HCEC 1CT (cell line): ENCODE results near the gene PKP4.

Experiments
- DNase-seq: peaks from one replicate; pipeline ENCODE4 v3.0.0-alpha.2; 2017

PKP4 gene

DNA sequence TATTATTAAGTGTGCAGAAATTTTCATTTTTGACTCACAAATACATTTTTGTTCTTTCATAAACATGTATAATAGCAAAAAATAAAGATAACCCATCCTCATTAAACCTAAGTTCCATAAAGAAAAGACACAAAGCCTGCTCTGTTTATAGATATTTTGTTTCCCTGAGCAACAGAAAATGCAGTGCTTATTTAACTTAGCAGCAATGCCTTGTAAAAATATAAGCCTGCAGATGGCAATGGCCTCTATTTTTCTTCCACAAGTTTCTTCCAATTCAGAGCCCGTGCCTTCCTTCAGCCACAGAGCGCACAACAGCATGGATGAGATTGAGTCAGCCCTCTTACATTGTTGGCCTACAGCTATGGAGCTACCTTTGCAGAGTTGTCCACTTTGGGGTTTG lies 43.6 kb downstream of the PKP4 start:
- DNase-seq = no peak

DNA sequence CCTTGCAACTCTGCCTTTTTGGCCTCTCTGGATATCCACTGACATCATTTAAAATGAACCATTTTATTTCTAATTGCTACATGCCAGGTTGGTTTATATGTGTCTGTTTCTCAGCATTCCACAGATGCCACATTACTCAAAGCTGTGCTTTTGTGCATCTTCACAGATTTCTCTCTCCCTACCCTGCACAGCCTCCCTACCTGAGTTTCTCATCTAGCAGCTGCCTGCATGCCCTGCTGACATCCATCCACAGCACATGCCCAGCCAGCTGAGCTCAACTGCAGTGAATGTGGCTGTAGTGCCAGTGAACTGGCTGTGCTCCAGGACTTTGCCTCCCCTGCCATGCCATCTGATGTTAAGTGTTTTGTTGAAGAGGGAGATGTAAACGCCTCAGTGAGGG lies 44.5 kb downstream of the PKP4 start:
- no peak for DNase-seq

DNA sequence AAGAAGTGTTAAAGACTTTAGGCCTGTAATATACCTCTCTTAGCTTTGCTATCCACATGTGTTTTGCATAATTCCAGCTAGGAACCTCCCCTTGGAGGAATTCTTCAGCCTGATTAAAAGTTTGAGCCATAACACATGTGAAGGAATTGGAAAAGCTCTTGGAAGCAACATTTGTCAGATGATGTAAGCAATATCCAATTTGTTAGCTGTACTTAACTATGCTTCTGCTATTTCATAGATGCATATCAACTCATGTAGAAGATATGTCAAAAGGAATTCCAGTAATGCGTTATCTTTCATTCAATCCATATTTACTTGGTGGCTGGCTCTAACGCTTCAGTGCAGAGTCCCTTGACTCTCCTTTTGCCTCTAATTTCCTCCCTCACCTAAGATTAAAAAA lies 46.2 kb downstream of the PKP4 start:
- DNase-seq = peak; percentile 87

DNA sequence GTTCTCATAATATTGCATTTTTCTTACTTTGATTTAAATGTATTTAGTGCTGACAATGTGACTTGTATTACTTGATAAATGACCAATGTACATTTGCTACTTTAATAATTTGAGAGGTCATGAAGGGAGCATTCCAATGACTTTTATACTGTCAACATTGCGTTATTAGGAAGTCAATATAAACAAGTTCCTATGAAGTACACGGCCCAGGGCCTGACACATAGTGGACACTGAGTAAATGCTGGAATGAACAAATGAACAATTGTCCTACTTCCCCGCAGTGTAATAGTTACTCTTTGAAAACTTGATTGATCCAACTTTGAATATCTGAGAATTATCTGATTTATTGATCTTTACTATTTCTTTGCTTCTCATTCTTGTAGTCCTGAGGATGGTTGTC lies 47.3 kb downstream of the PKP4 start:
- no peak for DNase-seq

DNA sequence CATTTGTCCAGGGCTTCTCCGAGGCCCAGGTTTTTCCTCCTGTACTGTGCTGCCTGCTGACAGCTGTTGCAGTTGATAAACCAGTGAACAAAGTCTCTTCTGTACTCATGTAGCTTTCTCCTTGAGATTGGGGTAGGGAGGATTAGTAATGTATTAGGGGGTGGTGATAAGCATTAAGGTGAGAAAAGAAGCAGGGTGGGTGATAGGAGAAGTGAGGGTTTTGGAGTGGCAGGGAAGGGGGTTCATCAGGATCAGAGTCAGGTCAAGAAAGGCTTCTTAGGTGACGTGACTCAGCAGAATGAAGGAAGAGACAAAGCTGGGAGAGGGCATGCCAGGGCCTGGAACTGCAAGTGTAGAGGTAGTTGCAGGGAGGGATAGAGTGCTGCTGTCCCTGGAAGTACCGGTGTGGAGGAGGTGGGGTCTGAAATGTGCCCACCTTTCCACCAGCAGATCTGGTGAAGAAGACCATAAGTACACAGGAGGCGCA lies 48.7 kb downstream of the PKP4 start:
- no peak for DNase-seq

DNA sequence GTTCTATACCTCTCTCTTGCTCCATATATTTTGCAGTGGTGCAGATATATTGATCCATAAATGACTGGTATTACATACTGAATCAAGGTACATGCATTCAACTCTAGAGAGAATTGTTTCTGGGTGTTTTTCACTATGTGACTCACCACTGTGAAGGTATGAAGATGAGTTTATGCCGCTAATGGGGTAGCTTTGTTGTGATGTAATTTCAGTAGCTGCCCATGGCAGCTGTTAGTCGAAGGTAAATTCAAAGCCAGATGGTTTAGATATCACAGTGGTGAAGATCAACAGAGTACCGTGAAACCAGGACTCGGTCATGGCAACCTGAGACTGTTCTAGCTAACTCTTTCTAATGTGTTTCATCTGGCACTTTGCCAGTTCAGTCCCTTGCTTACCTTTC lies 50.4 kb downstream of the PKP4 start:
- no peak for DNase-seq

DNA sequence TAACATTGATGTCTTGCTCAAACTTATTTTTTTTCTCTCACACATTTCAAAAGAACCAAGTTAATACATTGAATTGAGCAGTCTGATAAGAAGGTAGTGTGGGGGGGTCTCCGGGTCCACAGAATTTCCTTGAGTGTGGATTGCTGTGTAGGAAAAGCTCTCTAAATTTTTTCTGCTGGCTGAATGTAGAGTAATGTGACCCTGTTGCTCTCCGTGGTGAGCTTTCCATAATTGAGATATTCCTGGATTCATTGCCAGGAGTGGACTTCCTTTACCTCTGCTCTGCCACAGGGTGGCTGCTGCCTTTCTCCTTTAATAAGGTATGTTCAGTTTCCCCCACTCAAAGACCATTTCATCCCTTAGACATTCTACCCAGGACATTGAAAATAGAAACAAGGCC lies 50.9 kb downstream of the PKP4 start:
- no peak for DNase-seq

DNA sequence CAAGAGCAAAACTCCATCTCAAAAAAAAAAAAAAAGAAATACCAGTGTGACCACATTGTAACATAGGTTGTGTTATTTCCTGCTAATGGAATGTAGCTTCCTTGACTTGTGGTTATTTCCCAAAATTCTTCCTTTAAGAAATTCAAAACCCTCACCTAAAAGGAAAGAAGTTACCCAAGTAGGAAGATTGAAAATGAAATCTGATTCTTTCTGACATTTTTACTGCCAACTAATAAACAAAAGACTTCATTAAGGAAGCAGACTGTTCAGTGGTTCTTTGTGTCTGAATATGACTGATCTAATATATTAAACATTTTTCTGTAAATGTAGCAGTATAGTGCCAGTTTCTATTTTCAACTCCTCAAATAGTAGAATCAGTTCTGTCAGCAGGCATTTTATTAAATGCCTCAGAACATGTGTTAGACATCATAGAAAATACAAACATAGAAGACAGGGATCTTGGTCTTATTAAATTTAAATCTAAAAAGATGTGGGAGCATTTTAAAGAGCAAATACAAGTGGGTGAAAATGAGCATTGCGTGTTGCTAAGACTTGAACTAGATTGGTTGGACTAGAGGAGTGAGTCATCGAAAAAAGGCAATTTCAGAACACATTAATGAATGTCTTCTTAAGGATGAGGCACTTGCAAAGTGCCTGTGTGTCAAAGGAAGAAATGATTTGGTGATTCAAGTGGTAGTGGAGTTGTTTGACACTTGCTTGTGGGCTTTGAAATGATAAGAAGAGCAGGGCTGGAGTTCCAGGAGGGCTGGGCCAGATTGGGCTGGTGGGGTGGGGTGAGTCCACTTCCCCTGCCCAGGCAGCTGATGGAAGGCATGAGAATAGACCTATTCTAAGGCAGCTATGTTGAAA lies 53.4 kb downstream of the PKP4 start:
- peak; percentile 68 for DNase-seq

DNA sequence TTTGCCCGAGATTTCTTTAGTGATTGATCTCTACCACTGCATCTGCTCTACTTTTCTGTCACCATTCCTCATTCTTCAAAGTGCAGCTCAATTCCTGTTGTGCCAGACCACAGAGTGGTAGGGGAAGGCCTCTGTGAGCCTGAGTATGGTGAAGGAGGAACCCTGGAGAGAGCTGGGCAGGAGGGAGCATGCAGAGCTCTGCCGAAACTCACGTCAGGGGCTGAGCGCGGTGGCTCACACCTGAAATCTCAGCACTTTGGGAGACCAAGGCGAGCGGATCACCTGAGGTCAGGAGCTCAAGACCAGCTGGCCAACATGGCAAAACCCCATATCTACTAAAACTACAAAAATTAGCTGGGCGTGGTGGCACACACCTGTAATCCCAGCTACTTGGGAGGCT lies 54.1 kb downstream of the PKP4 start:
- no peak for DNase-seq

DNA sequence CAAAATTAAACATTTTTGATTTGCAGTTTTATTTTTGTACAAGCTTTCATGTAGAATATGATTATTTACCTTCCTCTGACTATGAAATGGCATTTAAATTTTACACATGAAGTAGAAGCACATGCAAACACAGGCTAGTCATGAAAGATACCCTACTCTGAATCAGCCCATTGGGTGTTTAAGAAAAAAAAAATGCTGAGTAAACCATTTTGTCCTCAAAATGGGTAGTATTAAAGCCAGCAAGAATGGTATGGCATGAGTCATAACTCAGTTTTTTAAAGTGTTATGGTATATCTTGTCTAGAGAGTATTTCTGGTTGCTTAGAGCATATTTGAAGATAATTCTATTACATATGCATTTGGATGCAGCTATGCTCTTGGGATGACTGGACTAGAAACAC lies 55.0 kb downstream of the PKP4 start:
- DNase-seq = no peak

DNA sequence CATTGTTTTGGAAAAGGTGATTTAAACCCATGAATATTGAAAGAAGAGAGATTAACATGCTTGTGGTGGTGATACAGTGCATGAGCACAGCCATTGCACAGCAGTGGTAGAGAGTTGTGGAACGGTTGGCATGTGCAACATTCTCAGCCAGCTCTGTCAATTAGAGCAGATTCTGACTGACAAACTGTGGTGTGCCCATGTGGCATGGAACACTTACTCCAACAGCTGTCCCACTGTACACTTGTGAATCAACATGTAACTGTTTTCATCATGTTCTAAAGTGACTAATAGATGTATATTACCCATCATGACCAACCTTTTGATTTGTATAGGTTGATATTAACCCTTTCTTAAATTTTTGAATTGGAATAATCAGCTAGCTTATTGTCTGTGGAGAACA lies 55.6 kb downstream of the PKP4 start:
- DNase-seq = no peak

DNA sequence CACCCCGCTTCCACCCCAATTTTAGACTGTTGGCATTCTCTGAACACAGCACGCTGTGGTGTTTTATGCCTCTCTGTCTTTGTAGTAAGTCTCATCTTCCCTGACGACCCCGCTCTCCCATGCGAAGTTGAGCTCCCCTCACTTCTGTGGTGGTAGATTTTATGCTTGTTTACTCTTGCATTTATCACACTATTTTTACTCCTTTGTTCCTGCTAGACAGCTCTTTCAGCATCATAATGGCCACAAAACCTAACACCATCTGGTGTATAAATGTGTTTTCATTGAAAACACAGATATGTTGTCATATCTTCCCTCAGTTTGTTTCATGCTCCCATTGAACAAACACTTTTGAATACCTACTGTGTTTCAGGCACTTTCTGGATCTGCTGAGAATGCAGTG lies 57.1 kb downstream of the PKP4 start:
- DNase-seq = no peak

DNA sequence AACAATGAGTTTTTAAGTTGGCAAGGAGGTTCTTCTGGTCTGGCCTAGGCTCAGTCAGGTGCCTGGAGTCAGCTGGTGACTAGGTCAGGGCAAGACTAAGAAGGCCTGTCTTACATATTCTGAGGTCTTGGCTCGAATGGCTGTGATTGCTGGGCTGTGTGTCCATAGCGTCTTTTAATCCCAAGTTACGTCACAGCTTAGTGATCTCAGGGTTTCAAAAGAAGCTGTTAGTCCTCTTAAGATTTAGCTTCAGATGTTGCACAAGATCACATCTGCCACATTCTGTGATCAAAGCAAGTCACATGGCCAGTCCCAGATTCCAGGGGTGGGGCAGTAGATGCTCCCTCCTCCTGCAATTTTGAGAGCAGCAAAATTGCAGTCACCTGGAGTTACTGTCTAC lies 61.3 kb downstream of the PKP4 start:
- DNase-seq = peak; percentile 68

DNA sequence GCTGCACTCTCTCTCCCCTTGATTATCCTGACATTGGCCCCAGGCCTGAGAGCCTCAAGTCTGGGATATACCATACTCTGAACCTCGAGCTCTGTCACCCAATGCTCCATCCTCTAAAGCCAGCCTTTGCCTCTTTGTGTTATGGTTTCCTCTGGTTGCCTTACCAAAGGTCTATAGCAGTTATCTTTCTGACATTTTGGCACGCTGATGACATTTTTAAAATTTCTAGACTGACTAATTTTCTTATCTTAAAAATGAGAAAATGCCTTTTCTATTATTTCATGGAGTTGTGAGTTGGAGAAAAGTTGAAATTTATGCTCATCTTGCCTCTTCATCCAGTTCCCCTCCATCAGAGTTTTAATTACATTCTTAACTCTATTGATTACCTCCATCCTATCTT lies 62.7 kb downstream of the PKP4 start:
- DNase-seq = no peak

DNA sequence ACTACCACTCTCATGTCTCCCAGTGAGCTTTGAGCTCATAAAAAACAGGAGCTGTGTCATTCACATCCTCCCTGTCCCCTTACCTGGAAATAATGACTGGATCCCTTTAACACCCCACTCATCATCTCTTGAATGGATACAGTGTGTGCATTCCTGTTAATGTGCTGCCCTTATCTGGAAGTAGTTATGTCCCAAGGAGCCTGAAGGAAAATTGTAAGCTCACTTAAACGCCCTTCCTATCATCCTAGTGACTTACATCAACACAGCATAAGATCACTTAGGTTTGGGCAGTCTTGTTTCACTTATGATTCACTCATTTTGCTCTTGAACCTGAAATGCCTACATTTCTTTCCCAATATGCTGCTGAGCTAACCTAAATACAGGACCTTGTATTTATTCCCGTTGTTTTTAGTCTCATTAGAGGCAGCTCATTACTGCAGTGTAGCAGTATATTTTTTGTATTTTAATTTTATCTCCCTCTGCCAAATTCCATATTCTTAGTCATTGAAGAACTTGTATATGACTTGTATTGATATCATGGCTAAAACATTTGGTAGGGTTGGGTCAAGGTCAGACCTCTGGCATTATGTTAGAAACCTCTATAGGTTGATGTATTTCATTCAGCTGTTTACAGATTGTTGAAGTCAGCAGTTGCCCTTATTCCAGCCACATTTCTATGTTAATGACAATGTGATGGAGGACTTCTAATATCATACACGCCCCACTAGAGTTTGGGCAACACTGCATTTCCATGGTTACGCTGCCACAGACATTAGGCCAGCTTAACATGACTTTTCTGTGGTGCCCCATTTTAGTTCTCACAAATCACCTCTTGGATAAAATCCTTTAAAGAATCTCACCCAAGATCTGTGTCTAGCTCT lies 72.9 kb downstream of the PKP4 start:
- peak; percentile 72 for DNase-seq

DNA sequence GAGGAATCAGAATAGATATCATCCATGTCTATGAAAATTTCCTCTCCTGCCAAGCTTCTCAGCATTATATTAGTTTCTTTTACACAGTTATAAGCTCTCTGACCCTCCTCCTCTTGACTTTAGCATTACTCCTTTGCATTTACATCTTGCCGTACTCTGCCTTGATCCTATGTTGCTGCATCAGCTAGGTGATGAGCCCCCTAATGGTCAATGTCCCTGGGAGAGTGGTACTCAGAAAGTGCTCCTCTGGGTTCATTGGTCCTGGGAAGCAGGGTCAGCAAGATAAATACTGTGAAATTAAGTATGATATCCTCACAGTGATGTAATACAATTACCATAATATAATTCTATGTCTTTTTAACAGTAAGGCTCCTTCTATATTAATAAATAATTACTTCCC lies 74.1 kb downstream of the PKP4 start:
- DNase-seq = no peak

DNA sequence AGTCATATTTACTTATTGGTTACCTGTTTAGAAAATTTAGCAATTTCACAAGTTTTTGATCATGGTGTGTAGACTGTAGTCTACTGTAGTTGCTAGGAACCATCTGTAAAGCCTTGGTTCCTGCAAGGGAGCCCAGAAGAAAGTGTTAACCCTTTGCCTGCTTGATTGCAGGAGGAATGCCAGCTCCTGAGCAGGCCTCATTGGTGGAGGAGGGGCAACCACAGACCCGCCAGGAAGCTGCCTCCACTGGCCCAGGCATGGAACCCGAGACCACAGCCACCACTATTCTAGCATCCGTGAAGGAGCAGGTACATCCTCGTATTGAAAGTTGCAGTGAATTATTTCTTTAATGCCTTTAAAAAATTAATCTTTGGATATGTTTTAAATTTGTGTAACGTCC lies 76.3 kb downstream of the PKP4 start:
- no peak for DNase-seq

DNA sequence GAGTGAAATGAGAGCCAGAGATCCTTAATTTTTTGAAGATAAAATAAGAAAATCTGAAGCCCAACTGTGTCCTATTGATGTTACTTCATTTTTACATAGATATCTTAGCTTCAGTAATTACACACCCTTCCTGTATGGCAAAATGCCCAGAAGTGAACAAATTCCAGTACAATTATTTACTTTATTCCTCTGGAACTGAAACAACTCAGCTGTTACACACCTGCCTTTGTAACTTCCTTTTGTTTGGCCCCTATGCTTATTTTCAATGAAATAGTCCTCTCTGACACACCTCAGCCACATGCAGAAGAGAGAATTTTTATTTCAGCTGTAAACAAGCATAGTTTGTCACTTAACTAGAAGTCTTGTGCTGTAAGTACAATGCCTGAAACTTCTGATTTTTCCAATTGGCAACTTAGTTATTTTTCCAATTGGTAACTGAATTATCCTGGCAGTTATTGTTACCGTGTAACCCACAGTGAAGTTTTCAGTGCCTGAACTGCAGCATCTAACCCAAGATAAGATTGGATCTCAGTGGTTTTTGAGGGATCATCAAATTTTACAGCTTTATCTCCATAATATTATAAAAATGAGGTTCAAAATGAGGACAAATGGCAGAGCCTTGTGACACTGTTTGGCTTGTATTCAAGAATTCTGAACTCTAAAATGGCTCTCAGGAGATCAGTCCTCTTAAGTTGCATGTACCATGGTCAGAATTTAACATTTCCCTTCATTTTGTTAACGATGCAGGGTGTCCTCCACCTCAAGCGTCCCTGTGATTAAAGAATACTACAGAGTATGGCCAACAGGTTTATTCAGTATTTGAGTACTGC lies 82.6 kb downstream of the PKP4 start:
- peak; percentile 82 for DNase-seq

DNA sequence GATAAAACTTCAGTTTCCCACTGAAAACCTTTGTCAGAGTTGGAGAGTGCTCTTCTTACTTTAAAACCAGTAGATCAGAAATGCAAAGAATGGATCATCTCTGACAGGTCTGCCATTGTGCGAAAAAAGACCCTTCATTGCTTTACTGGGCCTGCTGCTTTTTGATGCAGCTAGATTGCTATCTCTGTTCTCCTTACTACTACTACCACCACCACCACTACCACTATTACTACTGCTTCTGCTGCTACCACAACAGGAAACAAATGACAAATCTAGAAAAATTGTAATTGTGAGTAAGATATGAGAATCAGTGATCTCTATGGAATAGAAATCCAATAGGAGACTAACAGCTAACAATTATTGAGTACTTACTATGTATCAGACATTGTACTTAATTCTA lies 85.8 kb downstream of the PKP4 start:
- DNase-seq = no peak

DNA sequence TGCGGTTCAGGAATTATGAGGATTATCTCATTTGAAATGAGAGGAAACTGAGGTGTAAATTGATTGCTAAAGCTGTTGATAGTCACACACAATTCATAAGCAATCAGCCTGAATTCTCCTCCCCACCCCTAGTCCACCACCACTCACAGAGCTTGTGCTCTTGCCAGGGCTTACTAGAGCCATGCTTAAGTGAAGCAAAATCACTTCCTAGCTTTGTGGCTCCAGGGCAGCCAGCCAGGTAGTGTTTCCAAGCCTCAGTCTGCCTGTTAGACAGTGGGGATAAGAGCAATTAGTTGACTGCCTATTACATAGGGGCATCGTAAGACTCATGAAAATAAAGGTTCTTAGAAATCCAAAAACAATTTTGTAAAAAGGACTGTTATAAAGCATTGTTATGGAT lies 87.2 kb downstream of the PKP4 start:
- DNase-seq = no peak

DNA sequence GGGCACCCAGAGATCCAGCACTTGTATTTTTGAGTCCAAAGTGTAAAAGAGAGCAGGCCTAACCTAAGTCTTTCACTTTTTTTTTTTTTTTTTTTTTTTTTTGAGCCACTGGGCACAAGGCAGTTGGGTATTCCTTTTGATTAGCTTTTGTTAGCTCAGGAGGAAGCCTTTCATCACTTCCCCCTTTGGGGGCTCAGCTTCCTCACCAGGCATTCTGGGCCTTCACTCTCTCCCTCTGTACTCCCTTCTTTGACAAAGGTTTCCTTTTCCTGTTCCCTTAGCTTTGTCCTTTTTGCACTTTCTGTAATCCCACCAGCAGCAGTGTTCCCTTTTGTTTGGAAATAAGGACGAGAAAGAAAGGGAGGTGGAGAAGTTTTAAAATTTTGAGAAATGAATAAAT lies 88.2 kb downstream of the PKP4 start:
- no peak for DNase-seq

DNA sequence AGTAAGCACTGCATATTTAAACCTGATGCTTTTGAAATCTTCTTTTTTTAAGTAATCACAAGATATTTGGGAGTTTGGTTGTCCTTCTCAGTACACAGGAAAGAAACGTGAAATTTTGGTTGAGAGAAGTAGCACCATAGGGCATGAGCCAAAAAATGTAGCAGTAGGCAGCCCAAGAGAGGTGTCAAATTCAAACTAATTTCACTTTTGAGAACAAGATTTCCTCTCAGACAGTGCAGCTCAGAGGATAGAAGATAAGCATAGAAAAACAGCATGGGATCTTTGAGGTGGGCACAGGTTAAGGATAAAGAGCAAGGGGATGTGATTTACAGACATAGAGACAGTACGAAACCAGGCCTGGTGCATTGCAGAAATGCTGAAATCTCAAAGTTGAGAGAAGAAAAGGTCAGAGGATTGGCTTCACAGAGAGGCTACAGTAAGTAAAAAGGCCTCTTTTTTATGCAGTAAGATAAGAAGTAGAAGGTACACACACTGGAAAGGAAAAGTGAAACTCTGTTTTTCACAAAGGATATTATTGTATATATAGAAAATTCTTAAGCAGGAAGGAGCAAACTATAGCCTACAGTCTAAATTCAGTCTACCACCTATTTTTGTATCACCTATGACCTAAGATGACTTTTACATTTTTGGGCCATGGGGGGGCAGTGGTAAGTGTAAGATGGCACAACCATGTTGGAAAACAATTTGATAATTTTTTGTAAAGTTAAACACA lies 89.8 kb downstream of the PKP4 start:
- no peak for DNase-seq
